GM21786 (cell line): ENCODE data around the gene IWS1.
"Not testable (repeated sequence)": the region's sequence is repeated elsewhere in the genome, so short reads cannot be mapped to it uniquely, and the experiment has no call there.

Source experiments
- ATAC-seq: cut with Tn5 transposase; IDR thresholded peaks from one replicate; pipeline ENCODE4 v1.9.1; 2021; ENCODE audit not compliant: unreplicated experiment

Gene IWS1

GRCh38 chr2:127463155-127463991 lies 62.9 kb downstream of the IWS1 start:
- ATAC-seq, result no peak

GRCh38 chr2:127462461-127462860 lies 63.8 kb downstream of the IWS1 start:
- ATAC-seq, result no peak

- ATAC-seq, result no peak
These were observed 69.3 kb downstream of the IWS1 start for GRCh38 chr2:127456960-127457359.

GRCh38 chr2:127455566-127456493 lies 70.5 kb downstream of the IWS1 start:
- ATAC-seq, result no peak

GRCh38 chr2:127454595-127455565 lies 71.4 kb downstream of the IWS1 start:
- ATAC-seq, result no peak

GRCh38 chr2:127453392-127454171 lies 72.7 kb downstream of the IWS1 start:
- no peak for ATAC-seq

GRCh38 chr2:127453013-127453391 lies 73.3 kb downstream of the IWS1 start:
- ATAC-seq, result no peak

- not testable (repeated sequence) for ATAC-seq
These were observed 73.9 kb downstream of the IWS1 start for GRCh38 chr2:127452423-127452822.

GRCh38 chr2:127451981-127452380 lies 74.3 kb downstream of the IWS1 start:
- no peak for ATAC-seq

- no peak for ATAC-seq
These were observed 76.4 kb downstream of the IWS1 start for GRCh38 chr2:127449898-127450297.

- ATAC-seq, result no peak
These were observed 76.9 kb downstream of the IWS1 start for GRCh38 chr2:127449414-127449813.

- no peak for ATAC-seq
These were observed 77.8 kb downstream of the IWS1 start for GRCh38 chr2:127448526-127448925.

GRCh38 chr2:127439343-127439742 lies 86.9 kb downstream of the IWS1 start:
- no peak for ATAC-seq

- no peak for ATAC-seq
These were observed 88.2 kb downstream of the IWS1 start for GRCh38 chr2:127437781-127438726.

GRCh38 chr2:127437056-127437455 lies 89.2 kb downstream of the IWS1 start:
- ATAC-seq, result no peak

- ATAC-seq, result no peak
These were observed 91.8 kb downstream of the IWS1 start for GRCh38 chr2:127434515-127434914.

GRCh38 chr2:127431408-127432023 lies 94.8 kb downstream of the IWS1 start:
- no peak for ATAC-seq
